ENCODE results near the gene RP2.

DNA sequence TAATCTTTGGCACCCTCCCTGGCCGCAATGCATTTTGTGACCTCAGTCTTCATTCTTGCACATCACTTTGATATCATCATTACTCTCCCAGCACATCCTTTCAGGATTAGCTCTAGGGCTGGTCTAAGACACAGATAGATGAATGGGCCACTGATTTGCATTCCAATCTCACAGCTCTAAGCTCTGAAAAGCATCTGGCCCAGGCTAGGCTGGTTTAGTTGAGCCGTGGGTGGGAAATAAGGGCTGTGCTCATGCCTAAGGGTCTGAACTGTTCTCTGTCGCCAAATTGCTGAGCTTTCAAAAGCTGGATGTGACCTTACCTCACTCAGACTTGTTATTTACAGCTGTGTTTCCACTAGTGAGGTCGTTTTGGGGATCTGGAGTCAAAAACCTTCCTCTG lies 47.9 kb upstream of the RP2 start:
- TF ChIP-seq GATA2 (IDR thresholded peaks at IDR 0.05; ENCODE audit: low read depth, low read length) (no peak), GATA3 (IDR thresholded peaks at IDR 0.05; ENCODE audit: low read depth, low read length) (no peak)

Measured in SH-SY5Y (cell line).